Measurements from ENCODE around the gene RBMS3.

- no peak for TF ChIP-seq CTCF (IDR thresholded peaks at IDR 0.05)
- no peak for TF ChIP-seq POLR2A (IDR thresholded peaks at IDR 0.05)
Observed at GRCh38 chr3:29771602-29772001, 490.7 kb downstream of the RBMS3 start.
